HEK293T (cell line): ENCODE measurements around the gene KRTAP27-1.

Experiments used
- FOXK2 ChIP-seq: fragments of 450-650 bp; IDR thresholded peaks from 2 replicates; pipeline ENCODE4 v1.6.1; 2016; ENCODE audit warnings: mild to moderate bottlenecking
- NFRKB ChIP-seq: fragments of 450-650 bp; IDR thresholded peaks from 2 replicates; pipeline ENCODE4 v1.6.1; 2016; ENCODE audit warnings: mild to moderate bottlenecking, moderate library complexity
- SUZ12 ChIP-seq: fragments of 450-650 bp; IDR thresholded peaks from 2 replicates; pipeline ENCODE4 v1.6.1; 2016; ENCODE audit warnings: mild to moderate bottlenecking
- TF ChIP-seq, protein P1 (sequence below): fragments of 450-650 bp; IDR thresholded peaks from 2 replicates; pipeline ENCODE4 v1.6.1; 2016

DNA sequence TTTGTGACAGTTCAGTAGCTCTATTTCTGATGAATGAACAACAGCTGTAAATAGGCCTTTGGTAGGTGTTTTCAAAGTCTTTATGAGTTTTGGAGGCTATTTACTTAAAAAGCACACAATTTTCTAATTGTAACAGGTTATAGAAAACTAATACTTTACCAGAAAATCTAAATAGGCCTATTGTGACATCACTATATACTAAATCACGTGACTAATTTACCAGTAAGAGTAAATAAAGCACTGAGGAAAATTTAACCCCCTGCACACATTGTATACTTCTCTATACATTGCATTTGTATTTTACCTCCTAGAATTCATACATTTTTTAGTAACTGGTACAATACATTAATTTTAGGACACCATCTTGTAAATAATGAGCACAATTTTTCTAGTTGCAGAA lies 32.4 kb downstream of the KRTAP27-1 start:
- TF ChIP-seq, protein P1, sequence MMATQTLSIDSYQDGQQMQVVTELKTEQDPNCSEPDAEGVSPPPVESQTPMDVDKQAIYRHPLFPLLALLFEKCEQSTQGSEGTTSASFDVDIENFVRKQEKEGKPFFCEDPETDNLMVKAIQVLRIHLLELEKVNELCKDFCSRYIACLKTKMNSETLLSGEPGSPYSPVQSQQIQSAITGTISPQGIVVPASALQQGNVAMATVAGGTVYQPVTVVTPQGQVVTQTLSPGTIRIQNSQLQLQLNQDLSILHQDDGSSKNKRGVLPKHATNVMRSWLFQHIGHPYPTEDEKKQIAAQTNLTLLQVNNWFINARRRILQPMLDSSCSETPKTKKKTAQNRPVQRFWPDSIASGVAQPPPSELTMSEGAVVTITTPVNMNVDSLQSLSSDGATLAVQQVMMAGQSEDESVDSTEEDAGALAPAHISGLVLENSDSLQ = no peak
- TF ChIP-seq SUZ12 (no peak), FOXK2 (no peak), NFRKB (no peak)
